ENCODE measurements around the gene RNF212. TPM values are rescaled to one million over a fixed set of nuclear protein-coding genes. Genes with fewer than 3 reads are reported as not detected.

Gene RNF212
- total and polyA plus RNA-seq, 2 experiments from 2014 or later = 2.5 to 6.0 TPM

DNA sequence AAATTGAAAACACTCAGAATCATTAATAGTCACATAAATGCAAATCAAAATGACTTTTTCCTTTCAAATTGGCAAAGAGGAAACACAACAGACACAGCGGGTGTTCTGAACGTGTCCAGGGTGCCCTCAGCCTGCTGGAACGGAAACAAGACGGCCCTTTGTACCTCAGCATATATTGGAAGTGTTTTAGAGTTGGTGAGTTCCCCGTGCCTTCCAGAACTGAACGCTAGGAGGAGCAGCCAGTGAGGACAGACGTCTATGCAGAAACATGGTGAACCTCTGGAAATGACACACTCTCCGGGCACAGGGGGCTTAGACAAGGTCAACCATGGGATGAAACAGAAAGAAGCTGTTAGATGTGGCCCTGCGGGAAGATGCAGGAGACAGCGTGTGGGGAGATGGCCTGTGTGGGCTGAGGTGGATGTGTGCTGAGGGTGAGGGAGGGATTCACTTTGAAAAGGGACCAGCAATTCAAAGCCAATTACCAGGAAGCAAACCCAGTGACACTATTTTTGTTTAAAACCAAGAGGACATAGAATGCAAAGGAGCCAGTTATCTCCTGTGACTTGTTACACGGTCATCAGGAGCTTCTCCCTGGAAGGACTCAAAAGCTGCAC, 40.4 kb downstream of the RNF212 start:
- Histone ChIP-seq H3K4me2 (ENCODE audit: unreplicated experiment) (no peak overlapping the region), H3K79me2 (ENCODE audit: insufficient read depth) (no peaks in the 10 kb centered on the region), H4K20me1 (ENCODE audit: insufficient read depth) (no peaks in the 10 kb centered on the region), H3K9me2 (ENCODE audit: insufficient read depth) (no peaks in the 10 kb centered on the region), H2AFZ (peak overlapping the region; percentile 64; the same call in 1 of the 2 replicates), H3K4me1 (ENCODE audit: insufficient read depth) (no peaks in the 10 kb centered on the region), H3F3A (ENCODE audit: insufficient read depth) (no peaks in the 10 kb centered on the region), H3K9ac (no peak overlapping the region), H3K36me3 (ENCODE audit: low read depth) (no peaks in the 10 kb centered on the region), H3K9me3 (ENCODE audit: low read depth) (no peaks in the 10 kb centered on the region), H3K27ac (no peak overlapping the region), H3K27me3 (replicated peaks; ENCODE audit: insufficient read depth) (peaks cover 13% of the 10 kb centered on the region), H3K4me3 (no peak overlapping the region)
- peak; percentile 73 for DNase-seq
- TF ChIP-seq EZH2phosphoT487 (IDR thresholded peaks at IDR 0.05; ENCODE audit: insufficient read depth, low read depth) = no peak
- TF ChIP-seq EZH2 (IDR thresholded peaks at IDR 0.05; ENCODE audit: insufficient read depth, poor library complexity, severe bottlenecking) = no peak
- WGBS, 2 experiments (ENCODE audit: low coverage in 1 of 2, low lambda C conversion rate in 2 of 2, missing lambda C conversion rate in 2 of 2) = 19 to 26% methylated on average over 11 of the region's 11 CpGs
- in situ Hi-C loops (cut with MboI) = no loop called here

DNA sequence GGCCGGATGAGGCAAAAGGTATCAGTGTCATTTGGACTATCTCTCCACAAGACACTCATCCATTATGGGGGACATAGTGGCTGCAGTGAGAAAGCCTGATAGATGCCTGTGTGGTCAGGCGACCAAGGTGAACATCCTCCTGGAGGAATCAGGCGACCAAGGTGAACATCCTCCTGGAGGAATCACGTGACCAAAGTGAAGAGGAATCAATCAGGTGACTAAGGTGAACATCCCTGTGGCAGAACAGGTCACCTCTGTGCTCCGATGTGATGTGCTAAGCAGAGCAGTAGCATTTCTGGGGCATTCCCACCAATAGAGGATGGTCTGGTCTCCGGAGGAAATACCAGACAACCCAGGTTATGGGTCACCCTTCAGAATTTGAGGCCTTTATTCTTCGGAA, 44.0 kb downstream of the RNF212 start:
- TF ChIP-seq EZH2phosphoT487 (IDR thresholded peaks at IDR 0.05; ENCODE audit: insufficient read depth, low read depth) = no peak
- no peak for TF ChIP-seq EZH2 (IDR thresholded peaks at IDR 0.05; ENCODE audit: insufficient read depth, poor library complexity, severe bottlenecking)
- no peaks in the 10 kb centered on the region for H3K9me2 ChIP-seq (ENCODE audit: insufficient read depth)
- no peak overlapping the region for H3K27ac ChIP-seq
- no peaks in the 10 kb centered on the region for H3K79me2 ChIP-seq (ENCODE audit: insufficient read depth)
- H3K9ac ChIP-seq = no peak overlapping the region
- DNase-seq = no peak
- WGBS, 2 experiments (ENCODE audit: low coverage in 1 of 2, low lambda C conversion rate in 2 of 2, missing lambda C conversion rate in 2 of 2) = 64 to 67% methylated on average over 7 of the region's 7 CpGs
- no peaks in the 10 kb centered on the region for H4K20me1 ChIP-seq (ENCODE audit: insufficient read depth)
- no peaks in the 10 kb centered on the region for H3F3A ChIP-seq (ENCODE audit: insufficient read depth)
- H2AFZ ChIP-seq = no peak overlapping the region
- H3K9me3 ChIP-seq (ENCODE audit: low read depth) = no peaks in the 10 kb centered on the region
- no peaks in the 10 kb centered on the region for H3K36me3 ChIP-seq (ENCODE audit: low read depth)
- H3K27me3 ChIP-seq (replicated peaks; ENCODE audit: insufficient read depth) = peaks cover 37% of the 10 kb centered on the region
- H3K4me2 ChIP-seq (ENCODE audit: unreplicated experiment) = no peak overlapping the region
- no peak overlapping the region for H3K4me3 ChIP-seq
- H3K4me1 ChIP-seq (ENCODE audit: insufficient read depth) = no peaks in the 10 kb centered on the region
- in situ Hi-C loops (cut with MboI) = no loop called here

DNA sequence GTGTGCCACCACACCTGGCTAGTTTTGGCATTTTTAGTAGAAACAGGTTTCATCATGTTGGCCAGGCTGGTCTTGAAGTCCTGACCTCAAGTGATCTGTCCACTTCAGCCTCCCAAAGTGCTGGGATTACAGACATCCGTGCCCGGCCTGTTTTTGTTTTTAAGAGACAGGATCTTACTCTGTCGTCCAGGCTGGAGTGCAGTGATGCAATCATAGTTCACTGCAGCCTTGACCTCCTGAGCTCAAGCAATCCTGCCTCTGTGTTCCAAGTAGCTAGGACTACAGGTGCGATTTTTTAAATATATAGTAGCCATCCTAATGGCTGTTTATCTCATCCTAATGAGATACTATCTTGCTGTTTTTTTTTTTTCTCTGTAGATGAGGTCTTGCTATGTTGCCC, 47.6 kb downstream of the RNF212 start:
- Histone ChIP-seq H3K27me3 (replicated peaks; ENCODE audit: insufficient read depth) (peaks cover 55% of the 10 kb centered on the region), H3K4me1 (ENCODE audit: insufficient read depth) (no peaks in the 10 kb centered on the region), H3K79me2 (ENCODE audit: insufficient read depth) (no peaks in the 10 kb centered on the region), H3K36me3 (ENCODE audit: low read depth) (no peaks in the 10 kb centered on the region), H3K9me2 (ENCODE audit: insufficient read depth) (no peaks in the 10 kb centered on the region), H3K27ac (no peak overlapping the region), H3K9ac (no peak overlapping the region), H4K20me1 (ENCODE audit: insufficient read depth) (no peaks in the 10 kb centered on the region), H3K9me3 (ENCODE audit: low read depth) (no peaks in the 10 kb centered on the region), H2AFZ (no peak overlapping the region), H3K4me3 (no peak overlapping the region), H3F3A (ENCODE audit: insufficient read depth) (no peaks in the 10 kb centered on the region), H3K4me2 (ENCODE audit: unreplicated experiment) (no peak overlapping the region)
- in situ Hi-C loops (cut with MboI) = no loop called here
- 32 to 34% methylated on average over 4 of the region's 4 CpGs for WGBS, 2 experiments (ENCODE audit: low coverage in 1 of 2, low lambda C conversion rate in 2 of 2, missing lambda C conversion rate in 2 of 2)
- TF ChIP-seq EZH2phosphoT487 (IDR thresholded peaks at IDR 0.05; ENCODE audit: insufficient read depth, low read depth) (no peak), EZH2 (IDR thresholded peaks at IDR 0.05; ENCODE audit: insufficient read depth, poor library complexity, severe bottlenecking) (no peak)
- no peak for DNase-seq

DNA sequence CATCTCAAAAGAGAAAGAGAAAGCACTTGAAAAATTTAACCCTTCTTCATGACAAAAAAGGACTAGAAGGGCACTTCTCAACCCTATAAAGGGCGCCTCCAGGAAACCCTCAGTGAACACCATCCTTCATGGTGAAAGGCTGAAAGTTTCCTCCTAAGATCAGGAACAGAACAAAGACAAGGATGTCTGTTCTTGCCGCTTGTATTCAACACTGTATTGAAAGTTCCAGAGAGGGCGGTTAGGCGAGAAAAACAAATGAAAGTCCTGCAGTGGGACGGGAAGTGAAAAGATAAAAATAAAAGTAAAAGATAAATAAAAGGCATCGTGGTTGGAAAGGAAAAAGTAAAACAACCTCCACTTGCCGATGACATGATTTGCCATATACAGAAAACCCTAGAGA, 50.9 kb downstream of the RNF212 start:
- Histone ChIP-seq H2AFZ (no peak overlapping the region), H3K36me3 (ENCODE audit: low read depth) (no peaks in the 10 kb centered on the region), H3K27ac (no peak overlapping the region), H3K4me2 (ENCODE audit: unreplicated experiment) (no peak overlapping the region), H3K27me3 (replicated peaks; ENCODE audit: insufficient read depth) (peaks cover 40% of the 10 kb centered on the region), H3K9ac (no peak overlapping the region), H3F3A (ENCODE audit: insufficient read depth) (no peaks in the 10 kb centered on the region), H3K4me3 (no peak overlapping the region), H3K9me3 (ENCODE audit: low read depth) (no peaks in the 10 kb centered on the region), H3K4me1 (ENCODE audit: insufficient read depth) (no peaks in the 10 kb centered on the region), H3K9me2 (ENCODE audit: insufficient read depth) (no peaks in the 10 kb centered on the region), H3K79me2 (ENCODE audit: insufficient read depth) (no peaks in the 10 kb centered on the region), H4K20me1 (ENCODE audit: insufficient read depth) (no peaks in the 10 kb centered on the region)
- WGBS, 2 experiments (ENCODE audit: low coverage in 1 of 2, low lambda C conversion rate in 2 of 2, missing lambda C conversion rate in 2 of 2) = 66 to 67% methylated on average over 7 of the region's 7 CpGs
- DNase-seq = no peak
- TF ChIP-seq EZH2phosphoT487 (IDR thresholded peaks at IDR 0.05; ENCODE audit: insufficient read depth, low read depth) = no peak
- in situ Hi-C loops (cut with MboI) = no loop called here

DNA sequence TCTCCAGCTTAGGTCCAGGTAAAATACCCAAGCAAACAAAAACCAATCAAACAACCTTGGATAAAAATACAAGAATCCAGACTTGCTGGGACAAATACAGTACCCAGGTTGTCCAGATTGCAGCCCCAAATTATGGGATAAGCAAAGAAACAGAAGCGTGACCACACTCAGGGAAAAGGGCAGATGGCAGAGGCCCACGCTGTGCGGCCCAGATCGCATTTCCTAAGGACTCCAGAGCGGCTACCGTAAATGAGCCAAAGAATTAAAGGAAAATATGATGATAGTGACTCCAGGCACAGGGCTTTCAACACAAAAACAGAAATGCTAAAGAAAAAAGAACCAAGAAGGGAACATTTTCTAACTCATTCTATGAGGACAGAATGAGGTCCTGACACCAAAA, 51.6 kb downstream of the RNF212 start:
- no peak overlapping the region for H3K9ac ChIP-seq
- TF ChIP-seq EZH2 (IDR thresholded peaks at IDR 0.05; ENCODE audit: insufficient read depth, poor library complexity, severe bottlenecking) (no peak), EZH2phosphoT487 (IDR thresholded peaks at IDR 0.05; ENCODE audit: insufficient read depth, low read depth) (no peak)
- 50 to 66% methylated on average over 6 of the region's 6 CpGs for WGBS, 2 experiments (ENCODE audit: low coverage in 1 of 2, low lambda C conversion rate in 2 of 2, missing lambda C conversion rate in 2 of 2)
- H3K79me2 ChIP-seq (ENCODE audit: insufficient read depth) = no peaks in the 10 kb centered on the region
- no peak overlapping the region for H2AFZ ChIP-seq
- H3K9me2 ChIP-seq (ENCODE audit: insufficient read depth) = no peaks in the 10 kb centered on the region
- H3K27ac ChIP-seq = no peak overlapping the region
- H3K9me3 ChIP-seq (ENCODE audit: low read depth) = no peaks in the 10 kb centered on the region
- peaks cover 36% of the 10 kb centered on the region for H3K27me3 ChIP-seq (replicated peaks; ENCODE audit: insufficient read depth)
- H3F3A ChIP-seq (ENCODE audit: insufficient read depth) = no peaks in the 10 kb centered on the region
- no peaks in the 10 kb centered on the region for H3K4me1 ChIP-seq (ENCODE audit: insufficient read depth)
- H3K36me3 ChIP-seq (ENCODE audit: low read depth) = no peaks in the 10 kb centered on the region
- no peak overlapping the region for H3K4me3 ChIP-seq
- DNase-seq = no peak
- in situ Hi-C loops (cut with MboI) = no loop called here
- no peak overlapping the region for H3K4me2 ChIP-seq (ENCODE audit: unreplicated experiment)
- no peaks in the 10 kb centered on the region for H4K20me1 ChIP-seq (ENCODE audit: insufficient read depth)

Data from GM23248 (cell line).